Ishikawa (cell line): Measurements from ENCODE around the gene SASH1.

ENCODE experiments used
- CEBPB ChIP-seq: IDR thresholded peaks from 2 replicates; pipeline ENCODE4 v1.6.1; 2012
- CREB1 ChIP-seq: IDR thresholded peaks from 2 replicates; pipeline ENCODE4 v1.6.1; 2012; ENCODE audit warnings: low read depth
- EGR1 ChIP-seq: IDR thresholded peaks from 2 replicates; pipeline ENCODE4 v1.6.1; 2012
- EP300 ChIP-seq: IDR thresholded peaks from 2 replicates; pipeline ENCODE4 v1.6.1; 2012; ENCODE audit warnings: borderline replicate concordance
- FOXM1 ChIP-seq: IDR thresholded peaks from 2 replicates; pipeline ENCODE4 v1.6.1; 2012; ENCODE audit warnings: low read depth, borderline replicate concordance
- MAX ChIP-seq: IDR thresholded peaks from 2 replicates; pipeline ENCODE4 v1.6.1; 2012
- NFIC ChIP-seq: IDR thresholded peaks from 2 replicates; pipeline ENCODE4 v1.6.1; 2012
- RAD21 ChIP-seq: IDR thresholded peaks from 2 replicates; pipeline ENCODE4 v1.6.1; 2012; ENCODE audit warnings: low read depth
- TAF1 ChIP-seq: IDR thresholded peaks from 2 replicates; pipeline ENCODE4 v1.6.1; 2012; ENCODE audit warnings: low read depth, mild to moderate bottlenecking
- TCF12 ChIP-seq: IDR thresholded peaks from 2 replicates; pipeline ENCODE4 v1.6.1; 2012; ENCODE audit warnings: low read depth
- TEAD4 ChIP-seq: IDR thresholded peaks from 2 replicates; pipeline ENCODE4 v1.6.1; 2012
- USF1 ChIP-seq: IDR thresholded peaks from 2 replicates; pipeline ENCODE4 v1.6.1; 2012
- YY1 ChIP-seq: IDR thresholded peaks from 2 replicates; pipeline ENCODE4 v1.6.1; 2012; ENCODE audit warnings: low read depth
- ZBTB7A ChIP-seq: IDR thresholded peaks from 2 replicates; pipeline ENCODE4 v1.6.1; 2012; ENCODE audit warnings: low read depth
- TF ChIP-seq, protein P1 (sequence below): IDR thresholded peaks from 2 replicates; pipeline ENCODE4 v1.6.1; 2012; ENCODE audit warnings: low read depth, mild to moderate bottlenecking

The SASH1 gene

GRCh38 chr6:148345176-148345575, 2.5 kb downstream of the SASH1 start:
- TF ChIP-seq, protein P1, sequence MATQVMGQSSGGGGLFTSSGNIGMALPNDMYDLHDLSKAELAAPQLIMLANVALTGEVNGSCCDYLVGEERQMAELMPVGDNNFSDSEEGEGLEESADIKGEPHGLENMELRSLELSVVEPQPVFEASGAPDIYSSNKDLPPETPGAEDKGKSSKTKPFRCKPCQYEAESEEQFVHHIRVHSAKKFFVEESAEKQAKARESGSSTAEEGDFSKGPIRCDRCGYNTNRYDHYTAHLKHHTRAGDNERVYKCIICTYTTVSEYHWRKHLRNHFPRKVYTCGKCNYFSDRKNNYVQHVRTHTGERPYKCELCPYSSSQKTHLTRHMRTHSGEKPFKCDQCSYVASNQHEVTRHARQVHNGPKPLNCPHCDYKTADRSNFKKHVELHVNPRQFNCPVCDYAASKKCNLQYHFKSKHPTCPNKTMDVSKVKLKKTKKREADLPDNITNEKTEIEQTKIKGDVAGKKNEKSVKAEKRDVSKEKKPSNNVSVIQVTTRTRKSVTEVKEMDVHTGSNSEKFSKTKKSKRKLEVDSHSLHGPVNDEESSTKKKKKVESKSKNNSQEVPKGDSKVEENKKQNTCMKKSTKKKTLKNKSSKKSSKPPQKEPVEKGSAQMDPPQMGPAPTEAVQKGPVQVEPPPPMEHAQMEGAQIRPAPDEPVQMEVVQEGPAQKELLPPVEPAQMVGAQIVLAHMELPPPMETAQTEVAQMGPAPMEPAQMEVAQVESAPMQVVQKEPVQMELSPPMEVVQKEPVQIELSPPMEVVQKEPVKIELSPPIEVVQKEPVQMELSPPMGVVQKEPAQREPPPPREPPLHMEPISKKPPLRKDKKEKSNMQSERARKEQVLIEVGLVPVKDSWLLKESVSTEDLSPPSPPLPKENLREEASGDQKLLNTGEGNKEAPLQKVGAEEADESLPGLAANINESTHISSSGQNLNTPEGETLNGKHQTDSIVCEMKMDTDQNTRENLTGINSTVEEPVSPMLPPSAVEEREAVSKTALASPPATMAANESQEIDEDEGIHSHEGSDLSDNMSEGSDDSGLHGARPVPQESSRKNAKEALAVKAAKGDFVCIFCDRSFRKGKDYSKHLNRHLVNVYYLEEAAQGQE = no peak
- TF ChIP-seq TAF1 (no peak), ZBTB7A (no peak), TEAD4 (no peak), CEBPB (no peak), NFIC (no peak), TCF12 (no peak), CREB1 (no peak), YY1 (no peak), MAX (no peak), EGR1 (no peak), USF1 (no peak), RAD21 (no peak), EP300 (no peak), FOXM1 (no peak)

- TF ChIP-seq RAD21 (no peak), TEAD4 (no peak), MAX (no peak), EP300 (no peak), EGR1 (no peak), YY1 (no peak), TAF1 (no peak), TCF12 (no peak), FOXM1 (no peak), CREB1 (no peak), ZBTB7A (no peak), NFIC (no peak), USF1 (no peak), CEBPB (no peak)
- TF ChIP-seq, protein P1 = no peak
These were observed 2.9 kb downstream of the SASH1 start for GRCh38 chr6:148345578-148345977.

DNA sequence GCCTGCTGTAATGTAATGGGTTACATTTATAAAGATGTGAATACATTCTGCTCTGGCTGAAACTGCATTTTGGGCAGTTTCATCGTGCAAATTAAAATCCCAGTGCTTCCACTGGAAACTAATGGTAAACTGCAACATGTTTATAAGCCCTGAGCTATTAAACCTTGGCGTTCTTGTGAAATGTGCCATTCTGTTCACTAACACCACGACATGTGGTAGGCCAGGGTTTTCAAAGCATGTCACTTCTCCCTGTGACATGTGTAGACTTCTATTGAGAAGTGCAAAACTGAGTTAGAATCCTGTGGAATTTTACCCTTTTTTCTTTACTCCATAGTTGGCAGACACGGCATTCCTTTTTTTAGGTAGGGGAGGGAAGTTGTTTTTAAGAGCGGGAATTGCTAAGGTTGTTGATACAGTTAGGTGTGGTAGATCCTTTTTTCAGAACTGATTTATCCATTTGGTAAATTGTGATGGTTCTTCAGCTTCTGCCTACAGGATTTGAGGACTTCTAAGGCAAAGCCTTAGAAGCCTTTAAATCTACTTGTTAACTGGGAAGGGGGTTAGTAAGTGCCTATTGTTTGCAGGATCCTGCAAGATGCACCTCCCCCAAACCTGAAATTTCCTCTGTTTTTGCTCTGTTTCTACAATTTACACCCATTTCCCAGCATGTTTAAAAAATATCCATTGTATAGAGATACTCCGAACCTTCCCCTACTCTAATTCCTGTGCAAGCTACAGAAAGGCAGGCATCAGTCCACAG, 4.2 kb downstream of the SASH1 start:
- no peak for TF ChIP-seq NFIC
- TF ChIP-seq EP300 = no peak
- no peak for TF ChIP-seq CREB1
- TF ChIP-seq MAX = no peak
- TF ChIP-seq, protein P1 = no peak

DNA sequence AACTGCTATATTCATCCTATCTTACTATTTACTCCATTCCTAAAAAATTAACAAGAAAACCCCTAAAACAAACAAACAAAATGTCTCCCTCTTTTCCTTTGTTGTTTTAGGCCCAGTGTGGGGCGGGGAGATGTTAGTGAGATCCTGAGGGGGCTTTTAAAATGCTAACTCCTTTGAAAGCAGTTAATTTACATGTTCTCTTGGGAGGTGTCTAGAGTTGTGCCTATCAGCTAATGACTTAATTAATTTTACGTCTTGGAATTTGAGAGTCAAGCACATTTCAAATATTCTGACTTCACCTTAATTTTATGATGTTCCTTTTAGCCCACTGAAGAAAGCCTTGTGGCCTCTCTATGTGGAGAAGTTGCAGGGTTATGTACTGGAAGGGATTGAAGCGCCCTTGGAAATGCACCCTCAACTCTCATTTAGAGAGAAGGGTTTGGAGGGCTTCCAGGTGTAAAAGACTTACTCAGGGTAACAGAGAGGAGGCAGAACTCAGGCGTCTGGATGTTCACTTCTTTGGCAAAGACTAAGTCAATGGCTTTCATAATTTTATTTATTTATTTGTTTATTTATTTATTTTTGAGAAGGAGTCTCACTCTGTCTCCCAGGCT, 4.9 kb downstream of the SASH1 start:
- no peak for TF ChIP-seq MAX
- no peak for TF ChIP-seq EGR1
- TF ChIP-seq NFIC = no peak
- TF ChIP-seq TAF1 = no peak
- TF ChIP-seq, protein P1 = no peak
- TF ChIP-seq TEAD4 = no peak
- no peak for TF ChIP-seq TCF12
- no peak for TF ChIP-seq RAD21
- TF ChIP-seq ZBTB7A = no peak
- no peak for TF ChIP-seq CREB1
